ENCODE results near the gene MOB3A.

Gene MOB3A

DNA sequence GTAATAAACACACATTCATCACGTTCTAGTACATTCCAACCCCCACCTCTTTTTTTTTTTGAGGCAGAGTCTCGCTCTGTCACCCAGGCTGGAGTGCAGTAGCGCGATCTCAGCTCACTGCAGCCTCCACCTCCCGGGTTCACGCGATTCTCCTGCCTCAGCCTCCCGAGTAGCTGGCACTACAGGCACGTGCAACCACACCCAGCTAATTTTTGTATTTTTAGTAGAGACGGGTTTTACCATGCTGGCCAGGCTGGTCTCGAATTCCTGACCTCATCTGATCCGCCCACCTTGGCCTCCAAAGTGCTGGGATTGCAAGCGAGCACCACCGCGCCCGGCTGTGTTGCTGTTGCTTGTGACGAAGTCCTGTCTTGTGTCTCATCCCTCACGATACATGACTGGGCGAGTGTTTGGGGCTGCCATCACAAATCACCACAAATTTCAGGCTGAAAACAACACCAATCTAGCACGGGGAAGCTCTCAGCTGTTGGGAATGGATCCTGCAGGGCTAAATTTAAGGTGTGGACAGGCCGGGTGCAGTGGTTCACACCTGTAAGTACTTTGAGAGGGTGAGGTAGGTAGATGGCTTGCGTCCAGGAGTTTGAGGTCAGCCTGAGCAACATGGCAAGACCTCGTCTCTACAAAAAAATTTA is 15.7 kb downstream of the MOB3A start:
- Histone ChIP-seq H3K79me1 (replicated peaks; ENCODE audit: low read length, poor library complexity, severe bottlenecking) (peaks cover 53% of the 10 kb centered on the region), H3K4me3 (ENCODE audit: insufficient read depth in 1 of 2, low read depth in 1 of 2, low read length in 2 of 2) (no peak overlapping the region), H2BK15ac (ENCODE audit: low read depth, poor library complexity, severe bottlenecking) (no peak overlapping the region), H3K36me3 (ENCODE audit: control insufficient read depth in 1 of 2, insufficient read depth in 2 of 2, low read depth in 1 of 2, low read length in 2 of 2) (peaks cover 82 to 83% of the 10 kb centered on the region in 2 experiments), H2AFZ (ENCODE audit: low read depth, low read length) (no peak overlapping the region), H3K4me2 (ENCODE audit: low read length, poor library complexity, severe bottlenecking) (no peak overlapping the region), H2AK5ac (ENCODE audit: low read length, severe bottlenecking) (no peak overlapping the region), H3K4ac (ENCODE audit: low read depth in 1 of 2, low read length in 2 of 2) (no peak overlapping the region), H3K27me3 (ENCODE audit: control insufficient read depth in 1 of 2, insufficient read depth in 1 of 2, low read length in 2 of 2) (no peaks in the 10 kb centered on the region), H2BK5ac (ENCODE audit: low read depth, low read length, poor library complexity, severe bottlenecking) (no peak overlapping the region), H3K4me1 (ENCODE audit: control insufficient read depth, insufficient read depth, low read depth, low read length) (peaks cover 17% of the 10 kb centered on the region), H3K18ac (ENCODE audit: low read depth in 1 of 2, low read length in 2 of 2) (no peak overlapping the region), H2BK120ac (ENCODE audit: low read depth, low read length) (no peak overlapping the region), H3K27ac (ENCODE audit: low read length, poor library complexity, severe bottlenecking) (no peak overlapping the region), H3K14ac (ENCODE audit: low read length in 2 of 2) (no peak overlapping the region), H4K91ac (ENCODE audit: low read length) (no peak overlapping the region), H2BK12ac (ENCODE audit: low read length in 2 of 2) (no peak overlapping the region), H3K23ac (ENCODE audit: low read length in 2 of 2) (no peak overlapping the region), H4K8ac (ENCODE audit: low read length) (no peak overlapping the region), H3K9ac (ENCODE audit: low read length) (no peak overlapping the region), H3K9me3 (ENCODE audit: control insufficient read depth, low read length) (no peaks in the 10 kb centered on the region)
- no peak for DNase-seq
- WGBS: 92% methylated on average over 23 of the region's 23 CpGs

DNA sequence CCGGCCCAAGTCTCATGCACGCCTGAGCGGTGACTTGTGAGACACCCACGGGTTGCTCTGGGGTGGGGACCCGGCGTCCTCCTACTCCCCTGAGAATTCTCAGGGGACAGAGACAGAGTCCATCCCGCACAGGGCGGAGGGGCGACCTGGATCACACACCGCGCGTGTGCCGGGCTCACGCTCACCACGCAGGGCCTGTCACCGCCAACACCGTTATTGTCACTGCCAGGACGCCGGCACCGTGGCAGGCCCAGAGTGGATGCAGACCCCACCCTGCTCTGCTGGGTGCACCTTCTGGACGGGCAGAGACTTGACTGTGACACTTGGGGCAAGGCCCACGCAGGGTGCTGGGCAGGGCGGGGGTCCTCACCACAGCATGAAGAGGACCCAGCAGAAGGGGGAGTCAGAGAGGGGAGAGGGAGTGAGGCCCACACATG is 16.2 kb downstream of the MOB3A start:
- Histone ChIP-seq H3K4me2 (ENCODE audit: low read length, poor library complexity, severe bottlenecking) (no peak overlapping the region), H3K36me3 (ENCODE audit: control insufficient read depth in 1 of 2, insufficient read depth in 2 of 2, low read depth in 1 of 2, low read length in 2 of 2) (peaks cover 84 to 87% of the 10 kb centered on the region in 2 experiments), H3K18ac (ENCODE audit: low read depth in 1 of 2, low read length in 2 of 2) (no peak overlapping the region), H2AK5ac (ENCODE audit: low read length, severe bottlenecking) (no peak overlapping the region), H3K9ac (ENCODE audit: low read length) (no peak overlapping the region), H2BK120ac (ENCODE audit: low read depth, low read length) (no peak overlapping the region), H3K23ac (ENCODE audit: low read length in 2 of 2) (peak overlapping the region in 1 of 2 experiments; percentile 32), H3K4me1 (ENCODE audit: control insufficient read depth, insufficient read depth, low read depth, low read length) (peaks cover 12% of the 10 kb centered on the region), H2BK15ac (ENCODE audit: low read depth, poor library complexity, severe bottlenecking) (no peak overlapping the region), H3K4me3 (ENCODE audit: insufficient read depth in 1 of 2, low read depth in 1 of 2, low read length in 2 of 2) (no peak overlapping the region), H2BK12ac (ENCODE audit: low read length in 2 of 2) (peak overlapping the region in 1 of 2 experiments; percentile 15), H3K14ac (ENCODE audit: low read length in 2 of 2) (no peak overlapping the region), H3K9me3 (ENCODE audit: control insufficient read depth, low read length) (no peaks in the 10 kb centered on the region), H3K4ac (ENCODE audit: low read depth in 1 of 2, low read length in 2 of 2) (no peak overlapping the region), H4K91ac (ENCODE audit: low read length) (peak overlapping the region; percentile 24), H4K8ac (ENCODE audit: low read length) (peak overlapping the region; percentile 76), H2AFZ (ENCODE audit: low read depth, low read length) (no peak overlapping the region), H3K27ac (ENCODE audit: low read length, poor library complexity, severe bottlenecking) (no peak overlapping the region), H2BK5ac (ENCODE audit: low read depth, low read length, poor library complexity, severe bottlenecking) (no peak overlapping the region), H3K79me1 (replicated peaks; ENCODE audit: low read length, poor library complexity, severe bottlenecking) (peaks cover 55% of the 10 kb centered on the region), H3K27me3 (ENCODE audit: control insufficient read depth in 1 of 2, insufficient read depth in 1 of 2, low read length in 2 of 2) (no peaks in the 10 kb centered on the region)
- 97% methylated on average over 23 of the region's 23 CpGs for WGBS
- DNase-seq: no peak

DNA sequence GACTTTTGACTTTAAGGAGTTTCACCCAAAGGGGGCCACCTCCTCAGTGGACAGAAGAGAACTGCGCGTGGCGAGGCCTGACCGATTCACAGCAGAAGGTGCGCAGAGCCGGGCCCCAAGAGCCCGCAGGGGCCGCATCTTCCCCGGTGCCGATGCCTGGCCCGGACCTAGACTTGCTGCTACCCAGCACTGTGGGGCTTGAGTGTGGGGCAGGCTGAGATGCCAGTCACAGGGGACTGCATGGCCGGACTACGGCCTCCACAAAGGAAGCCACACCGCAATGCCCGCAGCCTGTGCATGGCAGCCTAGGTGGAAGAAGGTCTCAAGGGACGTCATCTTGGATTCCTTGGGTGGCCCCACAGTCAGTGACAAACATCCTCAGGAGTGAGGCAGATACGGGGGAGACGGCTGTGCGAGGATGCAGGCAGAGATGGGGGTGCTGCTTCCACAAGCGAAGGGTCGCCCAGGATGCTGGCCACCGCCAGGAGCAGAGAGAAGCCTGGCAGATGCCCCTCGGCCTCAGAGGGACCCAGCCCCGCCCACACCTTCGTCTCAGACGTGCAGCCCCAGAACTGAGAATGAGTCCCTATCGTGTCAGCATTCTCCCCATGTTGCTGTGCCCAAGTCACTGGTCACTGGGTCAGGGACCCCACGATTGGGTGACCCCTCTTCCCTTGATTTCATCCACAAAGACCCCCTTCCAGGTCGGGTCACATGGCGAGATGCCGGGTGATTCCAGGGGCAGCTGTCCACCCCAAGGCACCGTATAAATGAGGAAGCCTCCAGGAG is 16.9 kb downstream of the MOB3A start:
- Histone ChIP-seq H3K9me3 (ENCODE audit: control insufficient read depth, low read length) (no peaks in the 10 kb centered on the region), H4K91ac (ENCODE audit: low read length) (no peak overlapping the region), H2BK5ac (ENCODE audit: low read depth, low read length, poor library complexity, severe bottlenecking) (no peak overlapping the region), H2BK12ac (ENCODE audit: low read length in 2 of 2) (no peak overlapping the region), H2BK120ac (ENCODE audit: low read depth, low read length) (no peak overlapping the region), H2AFZ (ENCODE audit: low read depth, low read length) (no peak overlapping the region), H2BK15ac (ENCODE audit: low read depth, poor library complexity, severe bottlenecking) (no peak overlapping the region), H3K4me1 (ENCODE audit: control insufficient read depth, insufficient read depth, low read depth, low read length) (peaks cover 10% of the 10 kb centered on the region), H3K4ac (ENCODE audit: low read depth in 1 of 2, low read length in 2 of 2) (no peak overlapping the region), H4K8ac (ENCODE audit: low read length) (peak overlapping the region; percentile 16), H3K4me2 (ENCODE audit: low read length, poor library complexity, severe bottlenecking) (no peak overlapping the region), H3K18ac (ENCODE audit: low read depth in 1 of 2, low read length in 2 of 2) (no peak overlapping the region), H3K9ac (ENCODE audit: low read length) (no peak overlapping the region), H3K23ac (ENCODE audit: low read length in 2 of 2) (no peak overlapping the region), H3K36me3 (ENCODE audit: control insufficient read depth in 1 of 2, insufficient read depth in 2 of 2, low read depth in 1 of 2, low read length in 2 of 2) (peaks cover 84 to 85% of the 10 kb centered on the region in 2 experiments), H3K27me3 (ENCODE audit: control insufficient read depth in 1 of 2, insufficient read depth in 1 of 2, low read length in 2 of 2) (no peaks in the 10 kb centered on the region), H3K14ac (ENCODE audit: low read length in 2 of 2) (no peak overlapping the region), H2AK5ac (ENCODE audit: low read length, severe bottlenecking) (no peak overlapping the region), H3K79me1 (replicated peaks; ENCODE audit: low read length, poor library complexity, severe bottlenecking) (peaks cover 53% of the 10 kb centered on the region), H3K4me3 (ENCODE audit: insufficient read depth in 1 of 2, low read depth in 1 of 2, low read length in 2 of 2) (no peak overlapping the region), H3K27ac (ENCODE audit: low read length, poor library complexity, severe bottlenecking) (no peak overlapping the region)
- WGBS: 97% methylated on average over 32 of the region's 32 CpGs
- no peak for DNase-seq

DNA sequence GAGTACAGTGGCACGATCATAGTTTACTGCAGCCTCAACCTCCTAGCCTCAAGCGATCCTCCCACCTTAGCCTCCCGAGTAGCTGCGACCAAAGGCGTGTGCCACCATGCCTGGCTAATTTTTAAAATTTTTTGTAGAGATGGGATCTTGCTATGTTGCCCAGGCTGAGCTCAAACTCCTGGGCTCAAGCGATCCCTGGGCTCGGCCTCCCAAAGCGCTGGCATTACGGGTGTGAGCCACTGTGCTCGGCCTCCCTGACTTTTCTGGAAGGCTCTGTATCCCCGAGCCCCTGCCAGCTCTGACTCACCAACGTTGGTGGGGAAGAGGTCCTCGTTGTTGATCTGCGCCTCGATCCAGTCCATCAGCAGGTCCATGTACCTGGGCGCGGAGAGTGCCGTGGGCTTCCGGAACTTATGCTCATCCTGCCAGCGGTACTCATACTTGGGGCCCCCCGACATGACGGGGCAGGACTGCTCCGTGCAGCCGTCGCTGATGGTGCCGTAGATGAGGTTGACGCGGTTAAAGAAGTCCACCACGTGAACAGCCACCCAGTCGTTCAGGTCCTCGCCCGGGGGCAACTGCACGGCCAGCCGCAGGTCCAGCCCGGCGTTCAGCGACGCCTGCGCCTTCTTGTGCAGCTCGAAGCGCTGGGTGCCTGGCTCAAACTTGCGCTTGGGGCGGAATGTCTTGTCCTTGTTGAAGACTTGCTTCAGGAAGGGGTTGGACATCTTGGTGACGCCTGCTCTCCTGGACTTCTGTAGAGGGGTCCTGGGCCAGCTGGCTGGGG is 18.1 kb downstream of the MOB3A start:
- no peak overlapping the region for H2AK5ac ChIP-seq (ENCODE audit: low read length, severe bottlenecking)
- no peak overlapping the region for H3K4me2 ChIP-seq (ENCODE audit: low read length, poor library complexity, severe bottlenecking)
- no peak overlapping the region for H3K27ac ChIP-seq (ENCODE audit: low read length, poor library complexity, severe bottlenecking)
- peaks cover 50% of the 10 kb centered on the region for H3K79me1 ChIP-seq (replicated peaks; ENCODE audit: low read length, poor library complexity, severe bottlenecking)
- H3K4me1 ChIP-seq (ENCODE audit: control insufficient read depth, insufficient read depth, low read depth, low read length): peaks cover 7% of the 10 kb centered on the region
- DNase-seq: no peak
- H3K9ac ChIP-seq (ENCODE audit: low read length): no peak overlapping the region
- peak overlapping the region in 1 of 2 experiments; percentile 7 for H3K4me3 ChIP-seq (ENCODE audit: insufficient read depth in 1 of 2, low read depth in 1 of 2, low read length in 2 of 2)
- H3K18ac ChIP-seq (ENCODE audit: low read depth in 1 of 2, low read length in 2 of 2): no peak overlapping the region
- H3K36me3 ChIP-seq (ENCODE audit: control insufficient read depth in 1 of 2, insufficient read depth in 2 of 2, low read depth in 1 of 2, low read length in 2 of 2): peaks cover 79 to 80% of the 10 kb centered on the region in 2 experiments
- no peak overlapping the region for H2AFZ ChIP-seq (ENCODE audit: low read depth, low read length)
- 98% methylated on average over 35 of the region's 44 CpGs for WGBS
- no peak overlapping the region for H3K14ac ChIP-seq (ENCODE audit: low read length in 2 of 2)
- no peak overlapping the region for H3K23ac ChIP-seq (ENCODE audit: low read length in 2 of 2)
- H2BK120ac ChIP-seq (ENCODE audit: low read depth, low read length): no peak overlapping the region
- no peaks in the 10 kb centered on the region for H3K9me3 ChIP-seq (ENCODE audit: control insufficient read depth, low read length)
- no peak overlapping the region for H3K4ac ChIP-seq (ENCODE audit: low read depth in 1 of 2, low read length in 2 of 2)
- H2BK12ac ChIP-seq (ENCODE audit: low read length in 2 of 2): no peak overlapping the region
- no peak overlapping the region for H2BK15ac ChIP-seq (ENCODE audit: low read depth, poor library complexity, severe bottlenecking)
- no peak overlapping the region for H4K8ac ChIP-seq (ENCODE audit: low read length)
- H4K91ac ChIP-seq (ENCODE audit: low read length): peak overlapping the region; percentile 16
- no peaks in the 10 kb centered on the region for H3K27me3 ChIP-seq (ENCODE audit: control insufficient read depth in 1 of 2, insufficient read depth in 1 of 2, low read length in 2 of 2)
- H2BK5ac ChIP-seq (ENCODE audit: low read depth, low read length, poor library complexity, severe bottlenecking): no peak overlapping the region

All from mesenchymal stem cell (in vitro differentiated cells and primary cell).